HG03378 (cell line): ENCODE results near the gene RSPH9.

Experiments used
- ATAC-seq: cut with Tn5 transposase; IDR thresholded peaks from one replicate; pipeline ENCODE4 v1.9.1; 2021; ENCODE audit warnings: mild to moderate bottlenecking, moderate library complexity; ENCODE audit not compliant: unreplicated experiment

The RSPH9 gene

GRCh38 chr6:43667245-43668150 is 22.7 kb downstream of the RSPH9 start:
- ATAC-seq = no peak

- ATAC-seq = no peak
Observed at GRCh38 chr6:43668151-43669028, 23.6 kb downstream of the RSPH9 start.

- no peak for ATAC-seq
Observed at GRCh38 chr6:43669050-43669921, 24.4 kb downstream of the RSPH9 start.

DNA sequence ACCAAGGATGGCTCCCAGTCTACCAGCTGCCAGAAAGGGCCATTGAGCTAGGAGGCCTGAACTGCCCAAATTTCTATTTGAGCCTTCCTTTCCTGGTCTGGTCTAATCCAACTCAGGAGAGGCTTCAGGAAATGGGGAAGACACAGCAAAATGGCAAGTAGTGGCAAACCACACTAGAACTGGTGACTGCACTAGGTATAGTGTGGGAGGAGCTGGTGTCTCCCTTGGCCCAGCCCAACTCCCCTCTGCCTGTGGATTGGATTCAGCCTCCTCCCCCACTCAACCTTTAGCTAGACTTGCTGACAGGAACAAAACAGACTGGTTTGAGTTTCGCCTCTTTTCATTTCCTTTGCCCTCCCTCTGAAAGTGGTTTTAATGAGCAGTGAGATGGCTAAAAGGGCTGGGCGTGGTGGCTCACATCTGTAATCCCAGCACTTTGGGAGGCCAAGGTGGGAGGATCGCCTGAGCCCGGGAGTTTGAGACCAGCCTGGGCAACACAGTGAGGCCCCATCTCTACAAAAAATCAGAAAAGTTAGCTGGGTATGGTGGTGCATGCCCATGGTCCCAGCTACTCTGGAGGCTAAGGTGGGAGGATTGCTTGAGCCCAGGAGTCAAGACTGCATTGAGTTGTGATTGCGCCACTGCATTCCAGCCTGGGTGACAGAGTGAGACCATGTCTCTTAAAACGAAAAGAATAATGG is 25.2 kb downstream of the RSPH9 start:
- ATAC-seq = no peak

- no peak for ATAC-seq
Observed at GRCh38 chr6:43670623-43670986, 25.8 kb downstream of the RSPH9 start.

GRCh38 chr6:43671011-43671800 is 26.4 kb downstream of the RSPH9 start:
- ATAC-seq = no peak

DNA sequence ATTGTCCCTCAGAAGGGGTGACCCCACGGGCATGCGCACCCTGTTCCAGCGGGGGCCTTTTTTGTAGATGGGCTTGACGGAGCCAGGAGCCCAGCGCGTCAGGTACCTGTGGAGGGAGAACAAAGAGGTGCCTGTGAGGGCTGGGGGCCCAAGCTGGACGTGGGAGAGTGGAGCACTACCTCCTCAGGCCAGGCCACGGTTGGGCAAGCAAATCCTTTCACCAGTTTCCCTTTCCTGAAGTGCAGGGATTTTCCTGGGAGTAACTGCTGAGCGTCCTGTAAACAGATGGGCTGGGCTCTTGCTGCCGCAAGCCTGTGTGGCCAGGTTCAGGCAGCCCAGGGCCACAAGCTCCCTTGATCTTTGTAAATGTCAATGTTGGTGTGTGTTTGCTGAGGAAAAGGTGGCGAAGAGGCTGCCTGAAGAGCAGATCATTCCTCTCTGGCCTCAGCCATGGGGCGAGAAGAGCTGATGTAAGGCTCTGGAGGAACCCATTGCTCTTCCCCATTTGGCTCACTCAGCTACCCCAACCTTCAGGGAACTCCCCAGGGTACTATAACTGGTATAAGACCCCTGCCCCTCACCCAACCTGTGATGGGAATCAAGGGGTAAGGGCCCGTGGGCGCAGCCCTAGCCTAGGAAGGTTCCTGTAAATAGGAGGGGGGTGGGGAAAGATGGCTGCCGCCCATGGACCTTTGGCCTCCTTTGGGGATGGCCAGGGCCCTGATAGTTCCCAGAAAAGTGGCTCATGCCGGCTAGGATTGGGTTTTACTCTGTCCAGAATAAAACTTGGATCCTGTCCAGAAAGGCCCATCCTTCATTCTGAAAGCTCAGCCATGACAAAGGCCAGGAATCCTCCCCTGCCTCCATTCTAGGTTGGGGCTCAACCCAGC is 27.2 kb downstream of the RSPH9 start:
- no peak for ATAC-seq

- ATAC-seq = no peak
Observed at GRCh38 chr6:43673444-43674084, 28.7 kb downstream of the RSPH9 start.

GRCh38 chr6:43674291-43674690 is 29.5 kb downstream of the RSPH9 start:
- ATAC-seq = no peak

DNA sequence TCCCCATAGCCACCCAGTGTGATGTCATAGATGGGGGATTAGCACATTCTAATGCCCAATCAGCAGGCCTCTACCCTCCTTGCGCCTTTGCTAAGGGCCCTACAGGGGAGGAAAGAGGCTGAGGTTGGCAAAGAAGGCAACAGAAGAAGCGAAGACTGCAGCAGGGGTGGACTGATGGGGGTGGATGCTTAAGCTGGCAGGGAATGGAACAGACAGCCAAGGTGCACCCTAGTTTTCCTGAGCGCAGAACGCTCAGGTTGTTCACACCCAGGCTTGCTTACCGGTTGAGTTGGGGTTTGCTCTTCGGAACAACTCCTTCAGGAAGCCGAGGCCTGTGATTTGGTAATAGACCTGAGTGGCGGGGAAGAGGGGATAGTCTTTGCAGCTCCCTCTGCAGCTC is 30.1 kb downstream of the RSPH9 start:
- no peak for ATAC-seq

GRCh38 chr6:43676962-43677606 is 32.2 kb downstream of the RSPH9 start:
- no peak for ATAC-seq

DNA sequence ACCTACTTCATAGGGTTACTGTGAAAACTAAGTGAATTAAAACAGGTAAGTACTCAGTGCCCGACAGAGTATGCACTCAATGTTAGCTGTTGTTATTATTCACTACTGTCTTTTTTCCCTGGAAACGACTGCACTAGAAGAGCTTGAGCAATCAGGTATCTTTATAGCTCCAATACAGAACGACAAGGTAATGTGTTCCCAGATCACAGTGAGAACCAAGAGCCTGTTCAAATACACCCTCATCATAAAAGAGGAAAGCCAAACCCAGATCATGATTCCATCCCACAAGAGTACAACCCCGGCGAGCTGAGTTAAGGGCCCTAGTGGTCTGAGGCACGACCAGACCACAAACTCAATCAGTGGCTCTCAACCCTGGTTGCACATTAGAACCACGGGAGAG is 32.9 kb downstream of the RSPH9 start:
- ATAC-seq = no peak

GRCh38 chr6:43678341-43678740 is 33.5 kb downstream of the RSPH9 start:
- no peak for ATAC-seq

DNA sequence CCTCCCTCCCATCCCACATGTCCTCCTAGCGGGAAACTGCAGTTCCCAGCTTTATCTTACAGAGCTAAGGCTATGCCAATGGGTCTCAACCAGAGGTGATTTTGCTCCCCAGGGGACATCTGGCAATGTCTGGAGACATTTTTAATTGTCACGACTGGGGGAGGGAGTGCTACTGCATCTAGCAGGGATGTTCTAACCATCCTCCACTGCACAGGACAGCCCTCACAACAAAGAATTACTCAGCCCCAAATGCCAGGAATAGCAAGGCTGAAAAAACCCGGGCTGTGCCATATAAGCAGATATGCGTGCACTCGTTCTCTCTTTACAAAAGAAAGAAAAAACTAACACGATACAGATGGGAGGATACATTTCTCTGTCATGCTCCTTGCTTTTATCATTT is 34.2 kb downstream of the RSPH9 start:
- ATAC-seq = no peak

GRCh38 chr6:43680308-43681200 is 35.7 kb downstream of the RSPH9 start:
- ATAC-seq = no peak

DNA sequence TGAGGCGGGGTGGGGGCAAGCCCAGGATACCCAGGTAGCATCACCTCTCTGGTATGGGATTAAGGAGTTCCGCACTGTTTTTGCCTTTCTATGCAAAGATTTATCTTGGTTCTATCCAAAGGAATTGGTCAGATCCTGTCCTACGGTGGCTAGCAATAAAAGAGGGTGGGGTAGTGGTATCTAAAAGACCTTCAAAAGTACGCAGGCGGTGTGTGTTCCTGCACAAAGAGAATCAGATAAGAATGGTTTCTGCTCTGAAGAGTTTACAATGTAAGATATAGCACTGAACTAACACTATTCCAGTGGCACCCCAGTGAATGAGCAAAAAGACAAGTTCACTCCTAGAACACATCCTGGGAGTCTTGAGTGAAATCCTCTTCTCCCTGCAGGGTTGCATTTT is 36.5 kb downstream of the RSPH9 start:
- no peak for ATAC-seq
